NOMO-1 (cell line): ENCODE data around the gene MOB3B.

Experiments
- DNase-seq, 2 experiments: peaks; one replicate each; lab custom pipeline; 2025; ENCODE audit not compliant: unreplicated experiment in 2 of 2; lab: John Stamatoyannopoulos, UW

The MOB3B gene

GRCh38 chr9:27529316-27530278 lies at the start of gene MOB3B:
Gene MOB3B, minus strand, starts transcription at chr9:27529814. Its CDS starts 74,264 bp downstream, at chr9:27455550.
- no peak for DNase-seq

GRCh38 chr9:27573634-27574590 lies 44.3 kb upstream of the MOB3B start:
- no peak for DNase-seq

- DNase-seq, result no peak
Observed at GRCh38 chr9:27572918-27573633, 43.5 kb upstream of the MOB3B start, which contains the start of gene C9orf72. Gene C9orf72, minus strand, starts transcription at chr9:27573481. Its CDS starts 6,361 bp downstream, at chr9:27567120.

- no peak for DNase-seq
Observed at GRCh38 chr9:27572566-27572917, 42.9 kb upstream of the MOB3B start.

GRCh38 chr9:27572061-27572460 lies 42.4 kb upstream of the MOB3B start:
- no peak for DNase-seq

GRCh38 chr9:27571011-27571410 lies 41.4 kb upstream of the MOB3B start:
- no peak for DNase-seq

- DNase-seq, result no peak
Observed at GRCh38 chr9:27569406-27569805, 39.8 kb upstream of the MOB3B start.

- DNase-seq, result no peak
Observed at GRCh38 chr9:27566118-27566517, 36.5 kb upstream of the MOB3B start.

GRCh38 chr9:27565696-27566095 lies 36.1 kb upstream of the MOB3B start:
- DNase-seq, result no peak

- DNase-seq, result no peak
Observed at GRCh38 chr9:27564670-27565069, 35.1 kb upstream of the MOB3B start.

- DNase-seq, result no peak
Observed at GRCh38 chr9:27563738-27564430, 34.3 kb upstream of the MOB3B start.

- DNase-seq, result no peak
Observed at GRCh38 chr9:27561685-27562084, 32.1 kb upstream of the MOB3B start.

GRCh38 chr9:27560457-27560856 lies 30.8 kb upstream of the MOB3B start:
- no peak for DNase-seq

GRCh38 chr9:27558307-27558706 lies 28.7 kb upstream of the MOB3B start:
- DNase-seq, result no peak

GRCh38 chr9:27556470-27556869 lies 26.9 kb upstream of the MOB3B start:
- no peak for DNase-seq

- no peak for DNase-seq
Observed at GRCh38 chr9:27554712-27555111, 25.1 kb upstream of the MOB3B start.

GRCh38 chr9:27549196-27549755 lies 19.7 kb upstream of the MOB3B start:
- no peak for DNase-seq

- no peak for DNase-seq
Observed at GRCh38 chr9:27548055-27548741, 18.6 kb upstream of the MOB3B start.

GRCh38 chr9:27545471-27545870 lies 15.9 kb upstream of the MOB3B start:
- DNase-seq, result no peak
